Measurements from ENCODE around the gene ITPK1.
"Not testable (repeated sequence)": the region's sequence is repeated elsewhere in the genome, so short reads cannot be mapped to it uniquely, and the experiment has no call there.

Gene ITPK1

GRCh38 chr14:93065272-93065730 lies 50.4 kb downstream of the ITPK1 start:
- H3K4me3 ChIP-seq (ENCODE audit: low read length): no peak overlapping the region
- no peaks in the 10 kb centered on the region for H4K20me1 ChIP-seq (ENCODE audit: insufficient read depth, low read length)
- no peaks in the 10 kb centered on the region for H3K36me3 ChIP-seq (replicated peaks; ENCODE audit: low read depth, low read length)
- no peaks in the 10 kb centered on the region for H3K9me3 ChIP-seq (ENCODE audit: insufficient read depth, low read length)
- no peak overlapping the region for H3K27ac ChIP-seq (ENCODE audit: low read length)
- no peak for TF ChIP-seq CTCF (IDR thresholded peaks at IDR 0.05; ENCODE audit: low read depth, low read length)
- H3K79me2 ChIP-seq (ENCODE audit: low read length): no peaks in the 10 kb centered on the region
- no peak overlapping the region for H3K9ac ChIP-seq (ENCODE audit: low read length)
- H3K4me1 ChIP-seq (ENCODE audit: low read length): peaks cover 16% of the 10 kb centered on the region
- no peak overlapping the region for H3K4me2 ChIP-seq (ENCODE audit: low read length)
- no peak overlapping the region for H2AFZ ChIP-seq (ENCODE audit: low read depth, low read length)
- H3K27me3 ChIP-seq (ENCODE audit: low read depth, low read length): no peaks in the 10 kb centered on the region

- Histone ChIP-seq H3K4me1 (ENCODE audit: low read length) (peaks cover 16% of the 10 kb centered on the region), H3K27ac (ENCODE audit: low read length) (no peak overlapping the region), H3K9me3 (ENCODE audit: insufficient read depth, low read length) (no peaks in the 10 kb centered on the region), H2AFZ (ENCODE audit: low read depth, low read length) (no peak overlapping the region), H4K20me1 (ENCODE audit: insufficient read depth, low read length) (0 out of 2 replicates have a peak, but pooled peaks cover 2% of the 10 kb centered on the region), H3K9ac (ENCODE audit: low read length) (no peak overlapping the region), H3K36me3 (replicated peaks; ENCODE audit: low read depth, low read length) (no peaks in the 10 kb centered on the region), H3K4me3 (ENCODE audit: low read length) (no peak overlapping the region), H3K27me3 (ENCODE audit: low read depth, low read length) (no peaks in the 10 kb centered on the region), H3K79me2 (ENCODE audit: low read length) (no peaks in the 10 kb centered on the region), H3K4me2 (ENCODE audit: low read length) (no peak overlapping the region)
- TF ChIP-seq EZH2phosphoT487 (IDR thresholded peaks at IDR 0.05; ENCODE audit: low read depth) (no peak), CTCF (IDR thresholded peaks at IDR 0.05; ENCODE audit: low read depth, low read length) (no peak)
These were observed 51.1 kb downstream of the ITPK1 start for GRCh38 chr14:93064411-93065271.

- no peak overlapping the region for H3K27ac ChIP-seq (ENCODE audit: low read length)
- H3K4me3 ChIP-seq (ENCODE audit: low read length): no peak overlapping the region
- peaks cover 16% of the 10 kb centered on the region for H3K4me1 ChIP-seq (ENCODE audit: low read length)
- H3K27me3 ChIP-seq (ENCODE audit: low read depth, low read length): no peaks in the 10 kb centered on the region
- H3K9ac ChIP-seq (ENCODE audit: low read length): no peak overlapping the region
- H4K20me1 ChIP-seq (ENCODE audit: insufficient read depth, low read length): 0 out of 2 replicates have a peak, but pooled peaks cover 2% of the 10 kb centered on the region
- H3K9me3 ChIP-seq (ENCODE audit: insufficient read depth, low read length): no peaks in the 10 kb centered on the region
- no peaks in the 10 kb centered on the region for H3K36me3 ChIP-seq (replicated peaks; ENCODE audit: low read depth, low read length)
- H3K79me2 ChIP-seq (ENCODE audit: low read length): no peaks in the 10 kb centered on the region
- H2AFZ ChIP-seq (ENCODE audit: low read depth, low read length): no peak overlapping the region
- TF ChIP-seq CTCF (IDR thresholded peaks at IDR 0.05; ENCODE audit: low read depth, low read length): no peak
- TF ChIP-seq EZH2phosphoT487 (IDR thresholded peaks at IDR 0.05; ENCODE audit: low read depth): no peak
- H3K4me2 ChIP-seq (ENCODE audit: low read length): no peak overlapping the region
These were observed 52.3 kb downstream of the ITPK1 start for GRCh38 chr14:93063393-93063792.

GRCh38 chr14:93062890-93063289 lies 52.8 kb downstream of the ITPK1 start:
- Histone ChIP-seq H4K20me1 (ENCODE audit: insufficient read depth, low read length) (0 out of 2 replicates have a peak, but pooled peaks cover 2% of the 10 kb centered on the region), H3K4me3 (ENCODE audit: low read length) (no peak overlapping the region), H3K27ac (ENCODE audit: low read length) (no peak overlapping the region), H3K27me3 (ENCODE audit: low read depth, low read length) (no peaks in the 10 kb centered on the region), H3K9ac (ENCODE audit: low read length) (no peak overlapping the region), H3K9me3 (ENCODE audit: insufficient read depth, low read length) (no peaks in the 10 kb centered on the region), H3K79me2 (ENCODE audit: low read length) (no peaks in the 10 kb centered on the region), H2AFZ (ENCODE audit: low read depth, low read length) (no peak overlapping the region), H3K36me3 (replicated peaks; ENCODE audit: low read depth, low read length) (no peaks in the 10 kb centered on the region), H3K4me1 (ENCODE audit: low read length) (peaks cover 16% of the 10 kb centered on the region), H3K4me2 (ENCODE audit: low read length) (no peak overlapping the region)
- no peak for TF ChIP-seq EZH2phosphoT487 (IDR thresholded peaks at IDR 0.05; ENCODE audit: low read depth)
- no peak for TF ChIP-seq CTCF (IDR thresholded peaks at IDR 0.05; ENCODE audit: low read depth, low read length)

DNA sequence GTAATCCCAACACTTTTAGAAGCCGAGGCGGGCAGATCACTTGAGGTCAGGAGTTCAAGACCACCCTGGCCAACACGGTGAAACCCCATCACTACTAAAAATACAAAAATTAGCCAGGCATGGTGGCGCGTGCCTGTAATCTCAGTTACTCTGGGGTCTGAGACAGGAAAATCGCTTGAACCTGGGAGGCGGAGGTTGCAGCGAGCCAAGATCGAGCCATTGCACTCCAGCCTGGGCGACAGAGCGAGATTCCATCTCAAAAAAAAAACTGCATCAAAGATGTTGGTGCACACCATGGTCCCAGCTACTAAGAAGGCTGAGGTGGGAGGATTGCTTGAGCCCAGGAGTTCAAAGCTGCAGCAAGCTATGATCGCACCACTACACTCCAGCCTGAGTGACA lies 53.7 kb downstream of the ITPK1 start:
- not testable (repeated sequence) for H3K4me2 ChIP-seq (ENCODE audit: low read length); H3K27me3 ChIP-seq (ENCODE audit: low read depth, low read length); H3K79me2 ChIP-seq (ENCODE audit: low read length); H3K36me3 ChIP-seq (replicated peaks; ENCODE audit: low read depth, low read length); H3K4me3 ChIP-seq (ENCODE audit: low read length); H3K9ac ChIP-seq (ENCODE audit: low read length); H3K9me3 ChIP-seq (ENCODE audit: insufficient read depth, low read length); H2AFZ ChIP-seq (ENCODE audit: low read depth, low read length); H3K27ac ChIP-seq (ENCODE audit: low read length); H4K20me1 ChIP-seq (ENCODE audit: insufficient read depth, low read length)
- H3K4me1 ChIP-seq (ENCODE audit: low read length): peaks cover 16% of the 10 kb centered on the region
